Parathyroid adenoma (tissue), 2 donors: Measurements from ENCODE around the gene RGS3.

Experiments
- H2AFZ ChIP-seq: fragments of 300-600 bp; sonication (generic); one replicate; pipeline ENCODE4 v1.7.0; 2017; ENCODE audit warnings: antibody characterized with exemption, mild to moderate bottlenecking
- H3K27ac ChIP-seq: fragments of 300-600 bp; sonication (generic); one replicate; pipeline ENCODE4 v1.7.0; 2017
- H3K27me3 ChIP-seq: fragments of 300-600 bp; sonication (generic); one replicate; pipeline ENCODE4 v1.7.0; 2017; ENCODE audit warnings: low read length; ENCODE audit not compliant: control insufficient read depth, insufficient read depth
- H3K36me3 ChIP-seq: fragments of 300-600 bp; sonication (generic); one replicate; pipeline ENCODE4 v1.7.0; 2017; ENCODE audit warnings: low read length; ENCODE audit not compliant: control insufficient read depth, insufficient read depth
- H3K4me1 ChIP-seq: fragments of 300-600 bp; sonication (generic); one replicate; pipeline ENCODE4 v1.7.0; 2017; ENCODE audit warnings: control low read depth
- H3K4me2 ChIP-seq: fragments of 300-600 bp; sonication (generic); one replicate; pipeline ENCODE4 v1.7.0; 2017; ENCODE audit warnings: low read length
- H3K4me3 ChIP-seq: fragments of 300-600 bp; sonication (generic); one replicate; pipeline ENCODE4 v1.7.0; 2017; ENCODE audit warnings: low read depth, low read length
- H3K79me2 ChIP-seq: fragments of 300-600 bp; sonication (generic); one replicate; pipeline ENCODE4 v1.7.0; 2017; ENCODE audit warnings: control low read depth
- H3K9ac ChIP-seq: fragments of 300-600 bp; sonication (generic); one replicate; pipeline ENCODE4 v1.7.0; 2017; ENCODE audit warnings: mild to moderate bottlenecking
- H3K9me3 ChIP-seq: fragments of 300-600 bp; sonication (generic); one replicate; pipeline ENCODE4 v1.7.0; 2017; ENCODE audit warnings: low read length; ENCODE audit not compliant: control insufficient read depth
- CTCF ChIP-seq: fragments of 300-600 bp; sonication (generic); IDR thresholded peaks from one replicate; pipeline ENCODE4 v1.7.0; 2017; ENCODE audit warnings: antibody characterized with exemption, mild to moderate bottlenecking
- donor health status: primary hyperparathyroidism.

The RGS3 gene

GRCh38 chr9:113463418-113464285 is at the start of gene RGS3:
Gene RGS3, plus strand, starts transcription at chr9:113463727. Its CDS starts 76 bp downstream, at chr9:113463803.
- Histone ChIP-seq H3K27ac (no peak within 1 kb of the TSS), H3K4me3 (peak within 1 kb of the TSS; percentile 51), H3K4me1 (peaks cover 2% of the 10 kb centered on the region), H3K9me3 (no peaks in the 10 kb centered on the region), H3K79me2 (no peaks in the 10 kb centered on the region), H3K4me2 (peak within 1 kb of the TSS; percentile 84), H3K9ac (no peak within 1 kb of the TSS), H2AFZ (peak within 1 kb of the TSS; percentile 34), H3K36me3 (no peaks in the 10 kb centered on the region), H3K27me3 (no peaks in the 10 kb centered on the region)
- no peak for TF ChIP-seq CTCF

- Histone ChIP-seq H3K4me3 (no peak overlapping the region), H3K4me1 (no peaks in the 10 kb centered on the region), H3K9me3 (no peaks in the 10 kb centered on the region), H3K4me2 (no peak overlapping the region), H2AFZ (no peak overlapping the region), H3K79me2 (no peaks in the 10 kb centered on the region), H3K27me3 (no peaks in the 10 kb centered on the region), H3K9ac (no peak overlapping the region), H3K36me3 (no peaks in the 10 kb centered on the region), H3K27ac (no peak overlapping the region)
- TF ChIP-seq CTCF = no peak
Measured at GRCh38 chr9:113416149-113416721, 47.3 kb upstream of the RGS3 start.

GRCh38 chr9:113417370-113417769 is 46.2 kb upstream of the RGS3 start:
- Histone ChIP-seq H3K4me1 (no peaks in the 10 kb centered on the region), H3K9me3 (no peaks in the 10 kb centered on the region), H3K4me3 (no peak overlapping the region)

GRCh38 chr9:113421726-113422125 is 41.8 kb upstream of the RGS3 start:
- Histone ChIP-seq H3K27me3 (no peaks in the 10 kb centered on the region), H3K79me2 (no peaks in the 10 kb centered on the region), H3K9me3 (no peaks in the 10 kb centered on the region), H3K9ac (no peak overlapping the region), H3K27ac (no peak overlapping the region), H3K4me2 (no peak overlapping the region), H3K4me1 (no peaks in the 10 kb centered on the region), H2AFZ (no peak overlapping the region), H3K4me3 (no peak overlapping the region), H3K36me3 (no peaks in the 10 kb centered on the region)
- TF ChIP-seq CTCF = no peak

More at GRCh38 chr9:113417370-113417769, 46.2 kb upstream of the RGS3 start:
- no peak for TF ChIP-seq CTCF
- H3K27ac ChIP-seq = no peak overlapping the region
- no peaks in the 10 kb centered on the region for H3K27me3 ChIP-seq
- H3K9ac ChIP-seq = no peak overlapping the region
- H3K79me2 ChIP-seq = no peaks in the 10 kb centered on the region
- H3K4me2 ChIP-seq = no peak overlapping the region
- no peak overlapping the region for H2AFZ ChIP-seq
- H3K36me3 ChIP-seq = no peaks in the 10 kb centered on the region
